Measurements from ENCODE around the gene OCA2.

The OCA2 gene

GRCh38 chr15:27869697-27870281, 229.3 kb downstream of the OCA2 start:
- no peak overlapping the region for H3K27ac ChIP-seq (ENCODE audit: insufficient read depth, low read depth, low read length, poor library complexity, severe bottlenecking)
- H3K4me1 ChIP-seq (ENCODE audit: control insufficient read depth, insufficient read depth, low read length) = no peaks in the 10 kb centered on the region
- no peaks in the 10 kb centered on the region for H3K9me3 ChIP-seq (ENCODE audit: control insufficient read depth, low read length)
- no peaks in the 10 kb centered on the region for H3K27me3 ChIP-seq (ENCODE audit: control insufficient read depth, insufficient read depth, low read length, poor library complexity, severe bottlenecking)
- no peak overlapping the region for H3K4me3 ChIP-seq (ENCODE audit: insufficient read depth, low read depth, low read length)
- no peaks in the 10 kb centered on the region for H3K36me3 ChIP-seq (ENCODE audit: control insufficient read depth, insufficient read depth, low read length)
- 92 to 94% methylated on average over 17 of the region's 17 CpGs for whole genome bisulfite sequencing, 2 experiments

- no peaks in the 10 kb centered on the region for H3K4me1 ChIP-seq (ENCODE audit: control insufficient read depth, insufficient read depth, low read length)
- H3K27ac ChIP-seq (ENCODE audit: insufficient read depth, low read depth, low read length, poor library complexity, severe bottlenecking) = no peak overlapping the region
- no peaks in the 10 kb centered on the region for H3K27me3 ChIP-seq (ENCODE audit: control insufficient read depth, insufficient read depth, low read length, poor library complexity, severe bottlenecking)
- no peaks in the 10 kb centered on the region for H3K9me3 ChIP-seq (ENCODE audit: control insufficient read depth, low read length)
- 89% methylated on average over 10 of the region's 10 CpGs for WGBS, 2 experiments
- H3K36me3 ChIP-seq (ENCODE audit: control insufficient read depth, insufficient read depth, low read length) = no peaks in the 10 kb centered on the region
- no peak overlapping the region for H3K4me3 ChIP-seq (ENCODE audit: insufficient read depth, low read depth, low read length)
These were observed 230.2 kb downstream of the OCA2 start for GRCh38 chr15:27868828-27869404.

DNA sequence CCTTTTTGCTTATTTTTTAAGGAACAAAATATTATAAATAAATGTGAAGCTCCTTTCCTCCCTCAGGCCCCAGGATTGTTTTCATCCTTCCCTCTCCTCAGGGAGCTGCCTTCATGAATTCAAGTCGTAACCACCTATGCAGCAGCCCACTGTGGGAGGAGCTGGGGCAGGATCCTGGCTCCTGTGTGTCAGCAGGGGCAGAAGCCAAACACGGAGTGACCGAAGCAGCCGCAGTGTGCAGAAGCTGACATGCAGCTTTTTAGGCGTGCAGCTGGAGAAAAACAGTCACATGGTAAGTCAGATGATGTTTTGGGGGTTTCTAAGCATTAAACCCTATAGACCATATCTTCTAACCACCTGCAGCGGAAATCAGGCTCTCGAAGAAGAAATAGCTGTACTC, 231.3 kb downstream of the OCA2 start:
- Histone ChIP-seq H3K27ac (ENCODE audit: insufficient read depth, low read depth, low read length, poor library complexity, severe bottlenecking) (no peak overlapping the region), H3K36me3 (ENCODE audit: control insufficient read depth, insufficient read depth, low read length) (no peaks in the 10 kb centered on the region), H3K4me1 (ENCODE audit: control insufficient read depth, insufficient read depth, low read length) (no peaks in the 10 kb centered on the region), H3K9me3 (ENCODE audit: control insufficient read depth, low read length) (no peaks in the 10 kb centered on the region), H3K4me3 (ENCODE audit: insufficient read depth, low read depth, low read length) (no peak overlapping the region), H3K27me3 (ENCODE audit: control insufficient read depth, insufficient read depth, low read length, poor library complexity, severe bottlenecking) (no peaks in the 10 kb centered on the region)
- WGBS, 2 experiments = 72 to 79% methylated on average over 7 of the region's 7 CpGs

GRCh38 chr15:27866505-27867165, 232.5 kb downstream of the OCA2 start:
- no peak overlapping the region for H3K27ac ChIP-seq (ENCODE audit: insufficient read depth, low read depth, low read length, poor library complexity, severe bottlenecking)
- H3K27me3 ChIP-seq (ENCODE audit: control insufficient read depth, insufficient read depth, low read length, poor library complexity, severe bottlenecking) = no peaks in the 10 kb centered on the region
- H3K36me3 ChIP-seq (ENCODE audit: control insufficient read depth, insufficient read depth, low read length) = no peaks in the 10 kb centered on the region
- H3K4me3 ChIP-seq (ENCODE audit: insufficient read depth, low read depth, low read length) = no peak overlapping the region
- no peaks in the 10 kb centered on the region for H3K4me1 ChIP-seq (ENCODE audit: control insufficient read depth, insufficient read depth, low read length)
- 91 to 93% methylated on average over 10 of the region's 10 CpGs for WGBS, 2 experiments
- no peaks in the 10 kb centered on the region for H3K9me3 ChIP-seq (ENCODE audit: control insufficient read depth, low read length)

- Histone ChIP-seq H3K27me3 (ENCODE audit: control insufficient read depth, insufficient read depth, low read length, poor library complexity, severe bottlenecking) (no peaks in the 10 kb centered on the region), H3K27ac (ENCODE audit: insufficient read depth, low read depth, low read length, poor library complexity, severe bottlenecking) (no peak overlapping the region), H3K4me3 (ENCODE audit: insufficient read depth, low read depth, low read length) (no peak overlapping the region), H3K9me3 (ENCODE audit: control insufficient read depth, low read length) (no peaks in the 10 kb centered on the region), H3K4me1 (ENCODE audit: control insufficient read depth, insufficient read depth, low read length) (no peaks in the 10 kb centered on the region), H3K36me3 (ENCODE audit: control insufficient read depth, insufficient read depth, low read length) (no peaks in the 10 kb centered on the region)
- 88 to 91% methylated on average over 3 of the region's 3 CpGs for WGBS, 2 experiments
These were observed 233.2 kb downstream of the OCA2 start for GRCh38 chr15:27865926-27866325.

- Histone ChIP-seq H3K4me3 (ENCODE audit: insufficient read depth, low read depth, low read length) (no peak overlapping the region), H3K27me3 (ENCODE audit: control insufficient read depth, insufficient read depth, low read length, poor library complexity, severe bottlenecking) (no peaks in the 10 kb centered on the region), H3K27ac (ENCODE audit: insufficient read depth, low read depth, low read length, poor library complexity, severe bottlenecking) (no peak overlapping the region), H3K4me1 (ENCODE audit: control insufficient read depth, insufficient read depth, low read length) (no peaks in the 10 kb centered on the region), H3K9me3 (ENCODE audit: control insufficient read depth, low read length) (no peaks in the 10 kb centered on the region), H3K36me3 (ENCODE audit: control insufficient read depth, insufficient read depth, low read length) (no peaks in the 10 kb centered on the region)
- WGBS, 2 experiments = 92 to 94% methylated on average over 12 of the region's 12 CpGs
These were observed 233.7 kb downstream of the OCA2 start for GRCh38 chr15:27865323-27865922.

DNA sequence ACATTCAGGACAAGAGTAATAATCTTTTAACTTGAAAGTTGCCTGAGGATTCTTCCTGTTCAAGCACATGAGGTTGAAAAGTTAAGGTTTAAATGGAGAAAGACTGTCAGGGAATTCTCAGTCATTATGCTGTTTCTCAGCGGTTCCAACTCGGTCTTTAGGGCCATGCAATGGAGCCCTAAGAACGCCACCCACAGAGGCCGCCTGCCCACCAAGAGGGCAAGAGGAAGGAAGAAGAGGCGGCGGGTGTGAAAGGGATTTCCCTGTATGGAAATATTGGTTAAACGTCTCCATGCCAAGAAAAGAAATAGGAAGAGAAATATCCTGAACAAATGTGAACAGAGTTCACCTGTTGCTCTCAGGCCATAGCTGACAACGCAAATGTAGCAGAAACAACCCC, 234.4 kb downstream of the OCA2 start:
- 94 to 96% methylated on average over 8 of the region's 8 CpGs for WGBS, 2 experiments
- no peak overlapping the region for H3K27ac ChIP-seq (ENCODE audit: insufficient read depth, low read depth, low read length, poor library complexity, severe bottlenecking)
- H3K9me3 ChIP-seq (ENCODE audit: control insufficient read depth, low read length) = no peaks in the 10 kb centered on the region
- no peaks in the 10 kb centered on the region for H3K4me1 ChIP-seq (ENCODE audit: control insufficient read depth, insufficient read depth, low read length)
- H3K27me3 ChIP-seq (ENCODE audit: control insufficient read depth, insufficient read depth, low read length, poor library complexity, severe bottlenecking) = no peaks in the 10 kb centered on the region
- H3K4me3 ChIP-seq (ENCODE audit: insufficient read depth, low read depth, low read length) = no peak overlapping the region
- H3K36me3 ChIP-seq (ENCODE audit: control insufficient read depth, insufficient read depth, low read length) = no peaks in the 10 kb centered on the region

- no peaks in the 10 kb centered on the region for H3K27me3 ChIP-seq (ENCODE audit: control insufficient read depth, insufficient read depth, low read length, poor library complexity, severe bottlenecking)
- 93 to 100% methylated on average over 2 of the region's 2 CpGs for WGBS, 2 experiments
- no peaks in the 10 kb centered on the region for H3K4me1 ChIP-seq (ENCODE audit: control insufficient read depth, insufficient read depth, low read length)
- H3K9me3 ChIP-seq (ENCODE audit: control insufficient read depth, low read length) = no peaks in the 10 kb centered on the region
- no peak overlapping the region for H3K27ac ChIP-seq (ENCODE audit: insufficient read depth, low read depth, low read length, poor library complexity, severe bottlenecking)
- no peaks in the 10 kb centered on the region for H3K36me3 ChIP-seq (ENCODE audit: control insufficient read depth, insufficient read depth, low read length)
- H3K4me3 ChIP-seq (ENCODE audit: insufficient read depth, low read depth, low read length) = no peak overlapping the region
These were observed 235.0 kb downstream of the OCA2 start for GRCh38 chr15:27864086-27864485.

DNA sequence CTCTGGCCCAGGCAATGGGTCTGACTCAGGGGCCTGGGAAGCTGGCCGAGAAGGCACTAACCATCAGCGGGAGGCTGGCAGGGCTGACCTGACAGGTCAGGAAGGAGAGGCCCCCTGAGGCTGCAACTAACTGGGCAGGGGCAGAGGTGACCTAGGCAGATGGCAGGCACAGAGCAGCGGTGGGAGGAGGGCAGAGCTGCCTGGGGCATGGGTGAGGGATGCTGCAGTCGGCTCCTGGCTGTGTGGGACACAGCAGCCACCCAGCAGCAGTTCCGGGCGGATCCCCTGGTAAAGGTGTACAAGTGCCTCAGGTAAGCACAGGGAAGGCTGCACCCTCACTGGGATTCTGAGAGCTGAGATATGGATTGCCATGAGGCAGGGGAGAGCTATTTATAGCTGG, 236.1 kb downstream of the OCA2 start:
- Histone ChIP-seq H3K27ac (ENCODE audit: insufficient read depth, low read depth, low read length, poor library complexity, severe bottlenecking) (no peak overlapping the region), H3K4me1 (ENCODE audit: control insufficient read depth, insufficient read depth, low read length) (no peaks in the 10 kb centered on the region), H3K27me3 (ENCODE audit: control insufficient read depth, insufficient read depth, low read length, poor library complexity, severe bottlenecking) (no peaks in the 10 kb centered on the region), H3K9me3 (ENCODE audit: control insufficient read depth, low read length) (no peaks in the 10 kb centered on the region), H3K4me3 (ENCODE audit: insufficient read depth, low read depth, low read length) (no peak overlapping the region), H3K36me3 (ENCODE audit: control insufficient read depth, insufficient read depth, low read length) (no peaks in the 10 kb centered on the region)
- WGBS, 2 experiments = 93 to 94% methylated on average over 6 of the region's 6 CpGs

- H3K4me3 ChIP-seq (ENCODE audit: insufficient read depth, low read depth, low read length) = no peak overlapping the region
- H3K9me3 ChIP-seq (ENCODE audit: control insufficient read depth, low read length) = no peaks in the 10 kb centered on the region
- no peak overlapping the region for H3K27ac ChIP-seq (ENCODE audit: insufficient read depth, low read depth, low read length, poor library complexity, severe bottlenecking)
- no peaks in the 10 kb centered on the region for H3K36me3 ChIP-seq (ENCODE audit: control insufficient read depth, insufficient read depth, low read length)
- H3K27me3 ChIP-seq (ENCODE audit: control insufficient read depth, insufficient read depth, low read length, poor library complexity, severe bottlenecking) = no peaks in the 10 kb centered on the region
- WGBS, 2 experiments = 93 to 94% methylated on average over 8 of the region's 8 CpGs
- no peaks in the 10 kb centered on the region for H3K4me1 ChIP-seq (ENCODE audit: control insufficient read depth, insufficient read depth, low read length)
These were observed 237.9 kb downstream of the OCA2 start for GRCh38 chr15:27861171-27861570.

Measured in ectodermal cell (in vitro differentiated cells).